Measurements from ENCODE around the gene OSBP. TPM values are rescaled to one million over a fixed set of nuclear protein-coding genes. Genes with fewer than 3 reads are reported as not detected.

The OSBP gene
- polyA plus RNA-seq, 4 donors, result 49.1 to 62.2 (median 57.1) TPM

DNA sequence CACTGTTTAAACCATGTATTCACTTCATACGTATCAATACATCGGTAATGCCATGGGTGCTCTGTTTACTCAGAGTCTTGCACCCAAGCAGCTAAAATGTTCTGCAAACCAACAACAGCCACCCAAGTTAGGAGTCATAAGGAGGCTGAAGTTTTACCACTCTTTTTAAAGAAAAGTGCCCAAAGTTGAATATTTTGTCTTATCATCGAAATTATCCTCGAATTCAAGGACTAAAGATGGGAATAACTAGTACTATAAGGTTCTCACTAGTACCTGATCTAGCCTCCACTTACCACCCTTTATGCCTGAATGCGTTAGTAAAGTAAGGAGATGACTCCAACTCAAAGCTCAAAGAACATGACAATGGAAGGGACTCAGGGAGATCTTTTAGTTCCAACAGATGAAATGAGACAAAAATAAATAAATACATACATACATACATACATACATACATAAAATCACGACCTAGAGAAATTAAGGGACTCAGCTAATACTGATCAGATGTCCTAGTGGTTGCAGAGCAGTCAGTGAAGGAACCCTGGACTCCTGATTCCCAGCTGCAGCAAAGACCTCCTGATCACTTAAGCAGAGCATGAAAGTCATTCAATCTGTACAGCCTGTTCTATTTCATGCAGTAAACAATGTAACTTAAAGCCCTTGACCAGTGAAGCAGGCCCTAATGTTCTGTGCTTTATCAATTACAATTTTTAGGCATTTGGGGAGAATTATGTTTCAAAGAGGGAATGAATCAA, 7.7 kb downstream of the OSBP start:
- no peak for DNase-seq (ENCODE audit: low read depth in 4 of 4, low spot score in 3 of 4)

GRCh38 chr11:59602432-59602831, 13.1 kb downstream of the OSBP start:
- DNase-seq (ENCODE audit: low read depth in 4 of 4, low spot score in 3 of 4), result no peak

GRCh38 chr11:59601788-59602187, 13.8 kb downstream of the OSBP start:
- no peak for DNase-seq (ENCODE audit: low read depth in 4 of 4, low spot score in 3 of 4)

GRCh38 chr11:59600636-59601035, 14.9 kb downstream of the OSBP start:
- DNase-seq (ENCODE audit: low read depth in 4 of 4, low spot score in 3 of 4), result no peak

DNA sequence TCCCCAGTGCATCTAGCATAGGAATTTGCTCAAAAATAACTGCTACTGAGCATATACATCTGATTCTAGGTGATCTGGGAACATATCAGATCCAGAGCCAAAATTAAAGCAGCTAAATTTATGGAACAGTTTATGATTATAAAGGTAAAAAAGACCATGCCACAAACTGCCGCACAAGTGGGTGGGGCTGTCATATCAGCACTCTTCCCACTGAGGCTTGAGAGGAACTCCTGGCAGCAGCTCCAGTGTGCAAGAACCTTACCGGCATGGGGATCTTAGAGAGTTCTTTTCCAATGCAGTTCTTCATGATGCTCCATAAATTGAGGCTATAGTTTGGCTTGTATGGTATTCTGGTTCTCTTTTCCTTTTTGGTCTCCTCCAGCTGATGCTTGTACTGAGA, 15.3 kb downstream of the OSBP start:
- DNase-seq (ENCODE audit: low read depth in 4 of 4, low spot score in 3 of 4), result no peak

DNA sequence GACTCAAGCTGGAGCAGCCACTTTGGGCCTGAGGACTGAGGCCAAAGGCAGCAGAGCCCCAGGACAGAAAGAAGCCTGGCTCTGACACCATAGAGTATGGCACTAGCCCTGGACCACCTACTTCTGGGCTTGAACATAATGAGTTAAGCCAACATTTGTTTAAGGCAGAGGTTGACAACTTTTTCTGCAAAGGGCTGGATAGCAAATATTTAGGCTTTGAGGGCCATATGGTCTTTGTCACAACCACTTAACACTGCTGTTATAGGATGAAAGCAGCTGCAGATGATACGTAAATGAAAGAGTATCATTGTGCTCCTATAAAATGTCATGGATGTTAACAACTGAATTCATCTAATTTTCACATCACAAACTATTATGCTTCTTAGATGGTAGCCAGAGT, 16.6 kb downstream of the OSBP start:
- DNase-seq (ENCODE audit: low read depth in 4 of 4, low spot score in 3 of 4), result no peak

DNA sequence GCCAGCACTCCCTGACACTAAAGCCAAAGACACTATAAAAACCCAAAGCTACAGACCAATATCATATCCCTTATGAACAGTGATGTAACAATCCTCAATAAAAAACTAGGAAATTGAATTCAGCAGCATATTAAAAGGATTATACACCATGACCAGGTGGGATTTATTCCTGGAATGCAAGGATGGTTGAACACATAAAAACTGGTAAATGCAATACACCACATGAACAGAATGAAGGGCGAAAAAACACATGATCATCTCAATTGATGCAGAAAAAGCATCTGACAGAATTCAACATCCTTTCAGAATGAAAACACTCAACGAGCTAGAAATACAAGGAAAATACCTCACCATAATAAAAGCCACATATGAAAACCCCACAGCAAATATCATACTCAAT, 31.3 kb downstream of the OSBP start:
- DNase-seq (ENCODE audit: low read depth in 4 of 4, low spot score in 3 of 4), result no peak

DNA sequence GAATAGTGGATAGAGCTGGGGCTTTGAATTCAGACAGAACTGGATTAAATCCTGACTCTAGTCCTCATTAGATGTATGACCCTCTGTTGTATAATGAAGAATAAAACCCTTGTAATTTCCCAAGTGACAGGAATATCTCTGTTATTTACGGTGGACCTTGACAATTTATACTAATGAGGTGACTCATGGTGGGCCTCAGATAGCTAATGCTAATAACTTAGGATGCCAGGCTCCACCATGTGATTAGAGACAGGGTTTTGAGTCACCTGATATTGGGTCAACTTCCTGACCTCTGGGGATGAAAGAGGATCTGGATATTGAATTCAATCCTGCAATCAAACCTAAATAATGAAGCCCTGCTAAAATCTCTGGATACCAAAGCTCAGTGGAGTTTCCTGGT, 33.6 kb downstream of the OSBP start:
- no peak for DNase-seq (ENCODE audit: low read depth in 4 of 4, low spot score in 3 of 4)

GRCh38 chr11:59578369-59578768, 37.2 kb downstream of the OSBP start:
- no peak for DNase-seq (ENCODE audit: low read depth in 4 of 4, low spot score in 3 of 4)

DNA sequence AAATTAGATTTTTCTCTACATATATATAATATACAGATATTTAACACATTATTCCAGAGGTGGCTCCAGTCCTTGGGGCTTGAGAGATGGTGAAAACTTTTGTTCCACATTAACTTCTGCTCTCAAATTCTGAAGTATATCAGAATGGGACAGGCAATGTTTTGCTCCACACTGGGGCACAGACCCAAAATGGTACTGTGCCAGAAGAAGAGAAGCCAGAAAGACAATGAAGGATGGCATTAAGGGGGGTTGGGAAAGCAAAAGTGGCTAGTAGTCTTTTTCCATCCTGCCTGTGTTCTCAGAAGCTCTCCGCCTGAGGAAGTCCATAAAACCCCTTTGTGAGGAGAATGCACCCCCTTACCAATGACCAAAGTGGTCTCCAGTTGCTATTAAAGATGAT, 40.1 kb downstream of the OSBP start:
- no peak for DNase-seq (ENCODE audit: low read depth in 4 of 4, low spot score in 3 of 4)

GRCh38 chr11:59574932-59575502, 40.6 kb downstream of the OSBP start:
- no peak for DNase-seq (ENCODE audit: low read depth in 4 of 4, low spot score in 3 of 4)

GRCh38 chr11:59574467-59574866, 41.1 kb downstream of the OSBP start:
- DNase-seq (ENCODE audit: low read depth in 4 of 4, low spot score in 3 of 4), result no peak

- no peak for DNase-seq (ENCODE audit: low read depth in 4 of 4, low spot score in 3 of 4)
Observed at GRCh38 chr11:59573216-59573615, 42.4 kb downstream of the OSBP start.

- DNase-seq (ENCODE audit: low read depth in 4 of 4, low spot score in 3 of 4), result no peak
Observed at GRCh38 chr11:59572091-59572490, 43.5 kb downstream of the OSBP start.

- no peak for DNase-seq (ENCODE audit: low read depth in 4 of 4, low spot score in 3 of 4)
Observed at GRCh38 chr11:59562292-59562691, 53.3 kb downstream of the OSBP start.

DNA sequence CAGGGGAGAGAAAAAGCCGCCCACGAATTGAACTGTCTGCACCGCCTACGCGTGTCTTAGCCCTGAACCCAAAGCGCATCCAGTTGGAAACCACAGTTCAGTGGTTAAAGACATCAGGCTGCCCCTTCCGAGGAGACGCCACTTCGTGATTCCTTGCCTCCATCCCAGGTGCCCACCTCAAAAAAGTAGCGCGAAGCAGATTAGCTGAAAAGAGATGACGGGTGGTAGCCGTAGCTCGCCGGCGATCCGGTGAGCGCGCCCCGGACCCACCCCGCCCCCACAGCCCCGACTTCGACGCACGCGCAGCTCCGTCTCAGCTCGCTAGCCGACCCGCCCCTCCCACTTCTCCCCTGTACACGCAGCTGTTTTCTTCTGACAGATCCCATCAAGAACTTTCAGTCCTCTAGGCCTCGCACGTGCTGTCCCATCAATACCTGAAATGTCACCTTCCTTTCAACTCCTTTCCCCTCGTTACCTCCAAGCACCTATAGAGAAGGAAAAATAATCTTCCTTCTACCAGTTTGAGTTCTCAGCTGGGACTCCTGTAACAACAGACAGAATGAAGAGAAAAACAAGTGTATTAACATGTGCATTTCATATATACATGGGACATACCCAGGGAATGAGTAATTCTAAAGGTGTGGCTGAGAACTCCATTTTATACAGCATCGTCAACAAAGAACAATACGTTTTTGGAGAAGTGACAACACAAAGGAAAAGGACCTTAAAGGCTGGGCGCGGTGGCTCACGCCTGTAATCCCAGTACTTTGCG, 54.7 kb downstream of the OSBP start:
- peak in 1 of 4 donors; percentile 64 for DNase-seq (ENCODE audit: low read depth in 4 of 4, low spot score in 3 of 4)

- DNase-seq (ENCODE audit: low read depth in 4 of 4, low spot score in 3 of 4), result peak in 1 of 4 donors; percentile 71
Observed at GRCh38 chr11:59560290-59560701, 55.3 kb downstream of the OSBP start.

- no peak for DNase-seq (ENCODE audit: low read depth in 4 of 4, low spot score in 3 of 4)
Observed at GRCh38 chr11:59559886-59560285, 55.7 kb downstream of the OSBP start.

- no peak for DNase-seq (ENCODE audit: low read depth in 4 of 4, low spot score in 3 of 4)
Observed at GRCh38 chr11:59558270-59558643, 57.3 kb downstream of the OSBP start.

GRCh38 chr11:59556917-59557348, 58.6 kb downstream of the OSBP start:
- no peak for DNase-seq (ENCODE audit: low read depth in 4 of 4, low spot score in 3 of 4)

GRCh38 chr11:59556115-59556916, 59.3 kb downstream of the OSBP start:
- DNase-seq (ENCODE audit: low read depth in 4 of 4, low spot score in 3 of 4), result peak in 1 of 4 donors; percentile 65
